ENCODE data around the gene PWP1. TPM values are rescaled to one million over a fixed set of nuclear protein-coding genes. Genes with fewer than 3 reads are reported as not detected.

The PWP1 gene
- polyA plus RNA-seq, 1 donor = 62.0 TPM

- no peak for DNase-seq
These were observed 48.5 kb downstream of the PWP1 start for GRCh38 chr12:107734139-107734538.

GRCh38 chr12:107735763-107736162 is 50.2 kb downstream of the PWP1 start:
- DNase-seq = no peak

- no peak for DNase-seq
These were observed 51.3 kb downstream of the PWP1 start for GRCh38 chr12:107736914-107737313.

GRCh38 chr12:107748472-107748871 is 62.9 kb downstream of the PWP1 start:
- DNase-seq = no peak

- no peak for DNase-seq
These were observed 63.5 kb downstream of the PWP1 start for GRCh38 chr12:107749083-107749482.

GRCh38 chr12:107759410-107759809 is 73.8 kb downstream of the PWP1 start:
- peak; percentile 67 for DNase-seq

GRCh38 chr12:107760207-107760808 is 74.7 kb downstream of the PWP1 start:
- DNase-seq = no peak

- peak; percentile 94 for DNase-seq
These were observed 75.4 kb downstream of the PWP1 start, which contains the start of gene PRDM4 for GRCh38 chr12:107760809-107761501. Gene PRDM4, minus strand, starts transcription at chr12:107761137. Its CDS starts 622 bp downstream, at chr12:107760515.

GRCh38 chr12:107761502-107761904 is 75.9 kb downstream of the PWP1 start:
- DNase-seq = no peak

Other genes starting within 250 kb of the PWP1 start
- 46.6 TPM for gene PRDM4, start 75.3 kb downstream of the PWP1 start, polyA plus RNA-seq (ENCODE audit: insufficient read length)
- gene ASCL4, start 88.9 kb downstream of the PWP1 start, polyA plus RNA-seq (ENCODE audit: insufficient read length) = not detected

Data from left kidney (tissue), 2 donors.